Immature natural killer cell (primary cell): ENCODE data around the gene ZNF729. TPM values are rescaled to one million over a fixed set of nuclear protein-coding genes. Genes with fewer than 3 reads are reported as not detected.
"Not testable (repeated sequence)": the region's sequence is repeated elsewhere in the genome, so short reads cannot be mapped to it uniquely, and the experiment has no call there.

Experiments
- DNase-seq, 3 donors: peaks; one replicate each; pipeline ENCODE4 v3.0.0; 2022; ENCODE audit warnings: mixed read lengths in 1 of 3
- H3K27ac Mint-ChIP-seq, 6 donors: one replicate each; pipeline ENCODE4 v1.8.0; 2020; ENCODE audit warnings: mixed read lengths in 6 of 6, mild to moderate bottlenecking in 5 of 6, inconsistent platforms in 4 of 6, moderate library complexity in 3 of 6
- H3K27me3 Mint-ChIP-seq, 3 donors: one replicate each; pipeline ENCODE4 v1.8.0; 2020 to 2021; ENCODE audit warnings: low read depth in 3 of 3, mild to moderate bottlenecking in 3 of 3, mixed read lengths in 3 of 3, moderate library complexity in 3 of 3, inconsistent platforms in 1 of 3
- H3K36me3 Mint-ChIP-seq, 3 donors: one replicate each; pipeline ENCODE4 v1.8.0; 2020; ENCODE audit warnings: mixed read lengths in 3 of 3, inconsistent platforms in 2 of 3, mild to moderate bottlenecking in 2 of 3
- H3K4me1 Mint-ChIP-seq, 2 donors: one replicate each; pipeline ENCODE4 v1.8.0; 2020; ENCODE audit warnings: inconsistent platforms in 2 of 2, mild to moderate bottlenecking in 2 of 2, mixed read lengths in 2 of 2, moderate library complexity in 1 of 2
- H3K4me3 Mint-ChIP-seq, 5 donors: one replicate each; pipeline ENCODE4 v1.8.0; 2020; ENCODE audit warnings: mild to moderate bottlenecking in 5 of 5, mixed read lengths in 5 of 5, inconsistent platforms in 3 of 5, moderate library complexity in 3 of 5
- H3K9me3 Mint-ChIP-seq, 6 donors: one replicate each; pipeline ENCODE4 v1.8.0; 2020; ENCODE audit warnings: mild to moderate bottlenecking in 6 of 6, mixed read lengths in 6 of 6, inconsistent platforms in 4 of 6, moderate library complexity in 3 of 6
- polyA plus RNA-seq, 3 donors: library from polyadenylated mRNA; unstranded; fragments of 300-500 nt; fragmentation: Illumina TruSeq; gene quantifications; one replicate each; pipeline ENCODE4 v1.2.3, GENCODE V29; 2021

The ZNF729 gene
- polyA plus RNA-seq, result not detected

- peaks cover 0 to 2% (median 2%) of the 10 kb centered on the region in 3 donors for H3K27me3 Mint-ChIP-seq
- no peak within 1 kb of the TSS for H3K27ac Mint-ChIP-seq
- DNase-seq, result no peak
- peaks cover 23 to 66% (median 39%) of the 10 kb centered on the region in 6 donors for H3K9me3 Mint-ChIP-seq
- H3K4me3 Mint-ChIP-seq, result no peak within 1 kb of the TSS
- no peaks in the 10 kb centered on the region for H3K4me1 Mint-ChIP-seq
- peaks cover 0 to 3% (median 0%) of the 10 kb centered on the region in 3 donors for H3K36me3 Mint-ChIP-seq
Observed at GRCh38 chr19:22286151-22286810, at the start of gene ZNF729. TSS of gene ZNF729 (plus strand) at chr19:22286441. CDS start at chr19:22286526, 85 bp downstream.

GRCh38 chr19:22256856-22257255 lies 29.4 kb upstream of the ZNF729 start:
- peaks cover 20 to 53% (median 26%) of the 10 kb centered on the region in 6 donors for H3K9me3 Mint-ChIP-seq
- no peak overlapping the region for H3K27ac Mint-ChIP-seq
- H3K27me3 Mint-ChIP-seq, result peaks cover 0 to 4% (median 0%) of the 10 kb centered on the region in 3 donors
- no peaks in the 10 kb centered on the region for H3K4me1 Mint-ChIP-seq
- no peak for DNase-seq
- no peak overlapping the region for H3K4me3 Mint-ChIP-seq
- H3K36me3 Mint-ChIP-seq, result peaks cover 0 to 11% (median 0%) of the 10 kb centered on the region in 3 donors

- Mint-ChIP-seq H3K27ac (no peak overlapping the region), H3K4me1 (no peaks in the 10 kb centered on the region), H3K36me3 (peaks cover 0 to 11% (median 0%) of the 10 kb centered on the region in 3 donors), H3K27me3 (peaks cover 0 to 4% (median 0%) of the 10 kb centered on the region in 3 donors), H3K9me3 (peaks cover 16 to 54% (median 24%) of the 10 kb centered on the region in 6 donors), H3K4me3 (no peak overlapping the region)
- no peak for DNase-seq
Observed at GRCh38 chr19:22257381-22257780, 28.9 kb upstream of the ZNF729 start.

- DNase-seq, result no peak
- peaks cover 0 to 4% (median 0%) of the 10 kb centered on the region in 3 donors for H3K27me3 Mint-ChIP-seq
- H3K36me3 Mint-ChIP-seq, result peaks cover 0 to 11% (median 0%) of the 10 kb centered on the region in 3 donors
- no peak overlapping the region for H3K4me3 Mint-ChIP-seq
- H3K9me3 Mint-ChIP-seq, result peaks cover 15 to 60% (median 26%) of the 10 kb centered on the region in 6 donors
- no peaks in the 10 kb centered on the region for H3K4me1 Mint-ChIP-seq
- no peak overlapping the region for H3K27ac Mint-ChIP-seq
Observed at GRCh38 chr19:22257916-22258315, 28.3 kb upstream of the ZNF729 start.

GRCh38 chr19:22260499-22260898 lies 25.7 kb upstream of the ZNF729 start:
- H3K27me3 Mint-ChIP-seq, result peaks cover 0 to 5% (median 0%) of the 10 kb centered on the region in 3 donors
- H3K4me3 Mint-ChIP-seq, result no peak overlapping the region
- no peak for DNase-seq
- no peak overlapping the region for H3K27ac Mint-ChIP-seq
- H3K4me1 Mint-ChIP-seq, result no peaks in the 10 kb centered on the region
- peaks cover 0 to 7% (median 0%) of the 10 kb centered on the region in 3 donors for H3K36me3 Mint-ChIP-seq
- H3K9me3 Mint-ChIP-seq, result peaks cover 15 to 57% (median 25%) of the 10 kb centered on the region in 6 donors

GRCh38 chr19:22261596-22261995 lies 24.6 kb upstream of the ZNF729 start:
- peaks cover 0 to 5% (median 0%) of the 10 kb centered on the region in 3 donors for H3K27me3 Mint-ChIP-seq
- H3K27ac Mint-ChIP-seq, result no peak overlapping the region
- peaks cover 0 to 7% (median 0%) of the 10 kb centered on the region in 3 donors for H3K36me3 Mint-ChIP-seq
- no peak for DNase-seq
- peaks cover 14 to 50% (median 22%) of the 10 kb centered on the region in 6 donors for H3K9me3 Mint-ChIP-seq
- no peak overlapping the region for H3K4me3 Mint-ChIP-seq
- no peaks in the 10 kb centered on the region for H3K4me1 Mint-ChIP-seq

- no peak overlapping the region for H3K27ac Mint-ChIP-seq
- H3K9me3 Mint-ChIP-seq, result peaks cover 14 to 56% (median 33%) of the 10 kb centered on the region in 6 donors
- no peak for DNase-seq
- no peak overlapping the region for H3K4me3 Mint-ChIP-seq
- H3K36me3 Mint-ChIP-seq, result peaks cover 0 to 7% (median 0%) of the 10 kb centered on the region in 3 donors
- H3K4me1 Mint-ChIP-seq, result no peaks in the 10 kb centered on the region
- peaks cover 0 to 5% (median 0%) of the 10 kb centered on the region in 3 donors for H3K27me3 Mint-ChIP-seq
Observed at GRCh38 chr19:22263121-22263520, 23.1 kb upstream of the ZNF729 start.

- peaks cover 27 to 64% (median 38%) of the 10 kb centered on the region in 6 donors for H3K9me3 Mint-ChIP-seq
- not testable (repeated sequence) for H3K4me1 Mint-ChIP-seq, H3K36me3 Mint-ChIP-seq, H3K27me3 Mint-ChIP-seq, H3K27ac Mint-ChIP-seq, H3K4me3 Mint-ChIP-seq, DNase-seq
Observed at GRCh38 chr19:22321554-22321953, 35.3 kb downstream of the ZNF729 start.

- Mint-ChIP-seq H3K4me1 (no peaks in the 10 kb centered on the region), H3K9me3 (peaks cover 35 to 83% (median 52%) of the 10 kb centered on the region in 6 donors), H3K27me3 (no peaks in the 10 kb centered on the region), H3K4me3 (no peak overlapping the region), H3K36me3 (peaks cover 0 to 3% (median 0%) of the 10 kb centered on the region in 3 donors), H3K27ac (no peak overlapping the region)
- no peak for DNase-seq
Observed at GRCh38 chr19:22326219-22326618, 40.0 kb downstream of the ZNF729 start.

GRCh38 chr19:22327321-22327720 lies 41.1 kb downstream of the ZNF729 start:
- DNase-seq, result no peak
- no peak overlapping the region for H3K4me3 Mint-ChIP-seq
- no peaks in the 10 kb centered on the region for H3K27me3 Mint-ChIP-seq
- peaks cover 0 to 3% (median 0%) of the 10 kb centered on the region in 3 donors for H3K36me3 Mint-ChIP-seq
- peaks cover 36 to 89% (median 50%) of the 10 kb centered on the region in 6 donors for H3K9me3 Mint-ChIP-seq
- H3K4me1 Mint-ChIP-seq, result no peaks in the 10 kb centered on the region
- no peak overlapping the region for H3K27ac Mint-ChIP-seq

GRCh38 chr19:22331521-22331920 lies 45.3 kb downstream of the ZNF729 start:
- Mint-ChIP-seq H3K27me3 (no peaks in the 10 kb centered on the region), H3K36me3 (peaks cover 0 to 3% (median 0%) of the 10 kb centered on the region in 3 donors), H3K4me1 (no peaks in the 10 kb centered on the region), H3K4me3 (no peak overlapping the region), H3K9me3 (peaks cover 22 to 86% (median 35%) of the 10 kb centered on the region in 6 donors), H3K27ac (no peak overlapping the region)
- DNase-seq, result no peak

- Mint-ChIP-seq H3K4me1 (no peaks in the 10 kb centered on the region), H3K9me3 (peaks cover 18 to 84% (median 26%) of the 10 kb centered on the region in 6 donors), H3K27ac (no peak overlapping the region), H3K27me3 (no peaks in the 10 kb centered on the region), H3K36me3 (no peaks in the 10 kb centered on the region), H3K4me3 (no peak overlapping the region)
- no peak for DNase-seq
Observed at GRCh38 chr19:22332924-22333323, 46.7 kb downstream of the ZNF729 start.

GRCh38 chr19:22335716-22336115 lies 49.5 kb downstream of the ZNF729 start:
- Mint-ChIP-seq H3K27ac (no peak overlapping the region), H3K9me3 (peaks cover 15 to 75% (median 25%) of the 10 kb centered on the region in 6 donors), H3K27me3 (peaks cover 0 to 5% (median 0%) of the 10 kb centered on the region in 3 donors), H3K4me1 (no peaks in the 10 kb centered on the region), H3K36me3 (no peaks in the 10 kb centered on the region), H3K4me3 (no peak overlapping the region)
- no peak for DNase-seq

- H3K9me3 Mint-ChIP-seq, result peaks cover 9 to 57% (median 27%) of the 10 kb centered on the region in 6 donors
- DNase-seq, result no peak
- no peaks in the 10 kb centered on the region for H3K27me3 Mint-ChIP-seq
- H3K4me3 Mint-ChIP-seq, result no peak overlapping the region
- no peaks in the 10 kb centered on the region for H3K4me1 Mint-ChIP-seq
- no peaks in the 10 kb centered on the region for H3K36me3 Mint-ChIP-seq
- no peak overlapping the region for H3K27ac Mint-ChIP-seq
Observed at GRCh38 chr19:22354665-22355064, 68.4 kb downstream of the ZNF729 start.
